A549 (cell line): ENCODE results near the gene PRSS22. TPM values are rescaled to one million over a fixed set of nuclear protein-coding genes. Genes with fewer than 3 reads are reported as not detected.

Source experiments
- ATAC-seq, 2 experiments: fragments of 200-7000 bp in 1 of 2; fragments of >200 bp in 1 of 2; cut with Nextera tagmentation in 1 of 2; cut with Tn5 transposase in 1 of 2; 3 replicates each; pipeline versions ENCODE4 v1.8.0 to v1.9.1; 2018 to 2020; ENCODE audit warnings: mild to moderate bottlenecking in 1 of 2, moderate library complexity in 1 of 2
- CTCF ChIA-PET: fragments of 300-600 bp; sonication (Branson Sonifier 250); formaldehyde crosslinking; extraction: SDS; loops from one replicate; lab custom pipeline; 2021; ENCODE audit warnings: antibody characterized with exemption, inconsistent platforms; lab: Yijun Ruan, JAX
- POLR2A ChIA-PET: fragments of 350-600 bp; formaldehyde crosslinking; extraction: SDS; loops from one replicate; lab custom pipeline; 2021; ENCODE audit warnings: antibody characterized with exemption, inconsistent platforms; lab: Yijun Ruan, JAX
- DNase-seq, 2 experiments: peaks; one replicate each; pipeline versions ENCODE4 v3.0.0 to v3.0.0-alpha.2; 2011 to 2016; ENCODE audit warnings: low read depth in 1 of 2, low spot score in 1 of 2
- FAIRE-seq: peaks from 2 replicates; lab custom pipeline; 2011; peaks lifted over from hg19 to GRCh38; lab: Jason Lieb, UNC
- H3K27ac ChIP-seq, 2 experiments: fragments of >200 bp; sonication (Bioruptor Twin); formaldehyde crosslinking; 3 replicates each; pipeline ENCODE4 v1.5.1; 2016 to 2017
- H3K4me1 ChIP-seq: fragments of >200 bp; sonication (Bioruptor Twin); formaldehyde crosslinking; 3 replicates; pipeline ENCODE4 v1.6.1; 2016
- H3K4me2 ChIP-seq: fragments of >200 bp; sonication (Bioruptor Twin); formaldehyde crosslinking; 3 replicates; pipeline ENCODE4 v1.6.1; 2016
- H3K4me3 ChIP-seq: fragments of >200 bp; sonication (Bioruptor Twin); formaldehyde crosslinking; 3 replicates; pipeline ENCODE4 v1.5.1; 2016
- H3K9me3 ChIP-seq: fragments of >200 bp; sonication (Bioruptor Twin); formaldehyde crosslinking; 3 replicates; pipeline ENCODE4 v1.6.1; 2016
- BHLHE40 ChIP-seq: IDR thresholded peaks from 2 replicates; pipeline ENCODE4 v1.6.1; 2012; ENCODE audit warnings: low read depth, low read length, inconsistent platforms
- CEBPB ChIP-seq, 2 experiments: fragments of >200 bp in 1 of 2; sonication (Bioruptor Twin) in 1 of 2; formaldehyde crosslinking in 1 of 2; IDR thresholded peaks; 2 replicates each; pipeline ENCODE4 v1.6.1; 2012 to 2016
- CHD4 ChIP-seq: fragments of 200-600 bp; sonication (generic); IDR thresholded peaks from 2 replicates; pipeline ENCODE4 v1.6.1; 2016; ENCODE audit warnings: antibody characterized with exemption, mild to moderate bottlenecking, borderline replicate concordance
- EHF ChIP-seq: fragments of 250-450 bp; sonication (Bioruptor Pico); IDR thresholded peaks from 2 replicates; pipeline ENCODE4 v1.5.0; 2020; ENCODE audit warnings: mild to moderate bottlenecking
- EP300 ChIP-seq, 2 experiments: fragments of >200 bp; sonication (Bioruptor Twin); formaldehyde crosslinking; IDR thresholded peaks; 2 replicates in 1 of 2; 3 replicates in 1 of 2; pipeline ENCODE4 v1.6.1; 2016 to 2017
- FOSL2 ChIP-seq, 2 experiments: fragments of 450-650 bp in 1 of 2; fragments of >200 bp in 1 of 2; sonication (Bioruptor Twin) in 1 of 2; formaldehyde crosslinking; IDR thresholded peaks; 2 replicates each; pipeline versions ENCODE4 v1.5.0 to v1.6.1; 2016 to 2020; ENCODE audit warnings: mild to moderate bottlenecking in 1 of 2, moderate library complexity in 1 of 2
- GATA3 ChIP-seq: IDR thresholded peaks from 2 replicates; pipeline ENCODE4 v1.6.1; 2012; ENCODE audit warnings: borderline replicate concordance
- HOXB5 ChIP-seq: fragments of 250-450 bp; sonication (Bioruptor Pico); IDR thresholded peaks from 2 replicates; pipeline ENCODE4 v1.5.0; 2020; ENCODE audit warnings: mild to moderate bottlenecking, moderate library complexity
- JUN ChIP-seq, 2 experiments: fragments of >200 bp; sonication (Bioruptor Twin); formaldehyde crosslinking; IDR thresholded peaks; 2 replicates in 1 of 2; 3 replicates in 1 of 2; pipeline ENCODE4 v1.6.1; 2016 to 2017
- JUNB ChIP-seq: fragments of >200 bp; sonication (Bioruptor Twin); formaldehyde crosslinking; IDR thresholded peaks from 2 replicates; pipeline ENCODE4 v1.6.1; 2016
- KDM5A ChIP-seq: fragments of 200-600 bp; sonication (generic); IDR thresholded peaks from 2 replicates; pipeline ENCODE4 v1.6.1; 2016; ENCODE audit warnings: antibody characterized with exemption, mild to moderate bottlenecking
- MAFK ChIP-seq: fragments of 450-650 bp; IDR thresholded peaks from 2 replicates; pipeline ENCODE4 v1.6.1; 2014; ENCODE audit not compliant: partially characterized antibody
- MAX ChIP-seq: IDR thresholded peaks from 2 replicates; pipeline ENCODE4 v1.6.1; 2012
- MYC ChIP-seq: IDR thresholded peaks from 2 replicates; pipeline ENCODE4 v1.6.1; 2012; ENCODE audit warnings: mild to moderate bottlenecking, inconsistent platforms, low read length, improper control_type of control experiment, borderline replicate concordance
- NR3C1 ChIP-seq: fragments of >200 bp; sonication (Bioruptor Twin); formaldehyde crosslinking; IDR thresholded peaks from 3 replicates; pipeline ENCODE4 v1.6.1; 2017
- PHF8 ChIP-seq: fragments of 200-600 bp; sonication (generic); IDR thresholded peaks from 2 replicates; pipeline ENCODE4 v1.6.1; 2016; ENCODE audit warnings: low read depth, mild to moderate bottlenecking, antibody characterized with exemption, moderate library complexity, borderline replicate concordance
- RAD21 ChIP-seq, 2 experiments: fragments of >200 bp in 1 of 2; sonication (Bioruptor Twin) in 1 of 2; formaldehyde crosslinking in 1 of 2; IDR thresholded peaks in 1 of 2; conservative IDR thresholded peaks in 1 of 2; 2 replicates in 1 of 2; 3 replicates in 1 of 2; pipeline ENCODE4 v1.6.1; 2012 to 2018; ENCODE audit warnings: inconsistent platforms in 1 of 2
- RARB ChIP-seq: fragments of 250-450 bp; sonication (Bioruptor Pico); IDR thresholded peaks from 2 replicates; pipeline ENCODE4 v1.8.0; 2021; ENCODE audit warnings: mild to moderate bottlenecking, moderate library complexity
- RFX5 ChIP-seq: fragments of 450-650 bp; IDR thresholded peaks from 2 replicates; pipeline ENCODE4 v1.7.1; 2014; ENCODE audit warnings: antibody characterized with exemption, mild to moderate bottlenecking, moderate library complexity
- SMC3 ChIP-seq: fragments of >200 bp; sonication (Bioruptor Twin); formaldehyde crosslinking; IDR thresholded peaks from 3 replicates; pipeline ENCODE4 v1.6.1; 2018; ENCODE audit warnings: inconsistent platforms
- TFCP2L1 ChIP-seq: fragments of 250-450 bp; sonication (Bioruptor Pico); IDR thresholded peaks from 2 replicates; pipeline ENCODE4 v1.5.0; 2021; ENCODE audit warnings: mild to moderate bottlenecking
- TP53 ChIP-seq: fragments of 250-450 bp; sonication (Bioruptor Pico); IDR thresholded peaks from 2 replicates; pipeline ENCODE4 v1.5.0; 2021; ENCODE audit warnings: mild to moderate bottlenecking, moderate library complexity
- USF2 ChIP-seq: fragments of 450-650 bp; IDR thresholded peaks from 2 replicates; pipeline ENCODE4 v1.6.1; 2014; ENCODE audit warnings: antibody characterized with exemption
- WGBS: methylation state at CpG from one replicate; pipeline ENCODE4 v1.1.6; 2017; ENCODE audit errors: missing lambda C conversion rate; 5-methylcytosine and 5-hydroxymethylcytosine counted together
- polyA plus RNA-seq, 4 experiments: library from polyadenylated mRNA; depleted of rRNA in 3 of 4; stranded (reverse); fragments of >200 nt; fragmentation: RNase III in 1 of 4; extraction: RNeasy Plus Mini Kit Qiagen cat#74134 plus additional on column Dnase treatment in 1 of 4; gene quantifications; 2 replicates in 3 of 4; 3 replicates in 1 of 4; pipeline ENCODE4 v1.2.3, GENCODE V29; 2011 to 2017
- TF ChIP-seq, protein P1 (sequence below): IDR thresholded peaks from 2 replicates; pipeline ENCODE4 v1.6.1; 2012; ENCODE audit warnings: low read depth, borderline replicate concordance
- TF ChIP-seq, protein P2 (sequence below): fragments of 150-350 bp; IDR thresholded peaks from 2 replicates; pipeline ENCODE4 v1.6.1; 2014; ENCODE audit warnings: low read depth, mild to moderate bottlenecking, low read length

Gene PRSS22
- polyA plus RNA-seq, 2 of the 4 experiments (the other 2 are of a cell fraction) = 0.10 TPM; not detected in 1

- TF ChIP-seq RFX5 (no peak), NR3C1 (no peak), FOSL2 (IDR thresholded peaks at IDR 0.05) (no peak), FOSL2 (CRISPR knock-in tag; IDR thresholded peaks at IDR 0.05) (no peak), SMC3 (peak; percentile 97), PHF8 (no peak)
These were observed 19.0 kb downstream of the PRSS22 start (continued) for GRCh38 chr16:2838928-2839327.

- Histone ChIP-seq H3K27ac (peak overlapping the region; percentile 79 to 90), H3K4me3 (no peak overlapping the region), H3K4me1 (peaks cover 41% of the 10 kb centered on the region), H3K4me2 (peak overlapping the region; percentile 60), H3K9me3 (no peaks in the 10 kb centered on the region)
- TF ChIP-seq EHF (CRISPR knock-in tag) = no peak
- TF ChIP-seq JUN (IDR thresholded peaks at IDR 0.05) = no peak
- WGBS = 84% methylated on average over 13 of the region's 13 CpGs
- no peak for FAIRE-seq
- ATAC-seq = no peak
- no peak for DNase-seq
- CTCF ChIA-PET = interaction anchor here (1.0 to 1.6 kb wide), 2 partner anchors 31 to 82 kb away, joined by 3 to 10 read pairs; no protein-coding TSS in a partner anchor
- POLR2A ChIA-PET = interaction anchor here (0.8 kb wide), 1 partner anchor 31 kb away, joined by 4 read pairs; no protein-coding TSS in a partner anchor
These were observed 21.1 kb downstream of the PRSS22 start for GRCh38 chr16:2836646-2837508.

GRCh38 chr16:2835638-2836493 is 22.1 kb downstream of the PRSS22 start:
- Histone ChIP-seq H3K4me1 (peaks cover 41% of the 10 kb centered on the region), H3K27ac (peak overlapping the region; percentile 79 to 90), H3K4me2 (peak overlapping the region; percentile 60), H3K4me3 (no peak overlapping the region), H3K9me3 (no peaks in the 10 kb centered on the region)
- ChIA-PET POLR2A (interaction anchor here (0.8 kb wide), 1 partner anchor 32 kb away, joined by 4 read pairs; no protein-coding TSS in a partner anchor), CTCF (interaction anchor here (1.0 to 1.6 kb wide), 2 partner anchors 32 to 83 kb away, joined by 3 to 10 read pairs; no protein-coding TSS in a partner anchor)
- FAIRE-seq (peak; percentile 99), DNase-seq (peak; percentile 90 to 93), ATAC-seq (peak; percentile 74 to 82)
- WGBS = 20% methylated on average over 20 of the region's 22 CpGs
- TF ChIP-seq CHD4 = no peak
- TF ChIP-seq RFX5 = no peak
- TF ChIP-seq JUNB = peak; percentile 89
- TF ChIP-seq CEBPB (IDR thresholded peaks at IDR 0.05) = peak; percentile 24 to 52; a peak in 1 of 4 replicates
- TF ChIP-seq TFCP2L1 = no peak
- TF ChIP-seq RARB (CRISPR knock-in tag) = 0 out of 2 replicates have a peak, but pooled peaks have one; percentile 53
- TF ChIP-seq TP53 (CRISPR knock-in tag) = no peak
- no peak for TF ChIP-seq RAD21 (conservative IDR thresholded peaks at IDR 0.05 in 1 of 2, IDR thresholded peaks at IDR 0.05 in 1 of 2)
- TF ChIP-seq MAX = peak; percentile 86
- 0 out of 2 replicates have a peak, but pooled peaks have one; percentile 17 for TF ChIP-seq HOXB5 (CRISPR knock-in tag)
- TF ChIP-seq FOSL2 (IDR thresholded peaks at IDR 0.05) = peak; percentile 71
- TF ChIP-seq FOSL2 (CRISPR knock-in tag; IDR thresholded peaks at IDR 0.05) = peak; percentile 93
- TF ChIP-seq KDM5A = no peak
- TF ChIP-seq EP300 (IDR thresholded peaks at IDR 0.05) = peak; percentile 76 to 85; a peak in 3 of 5 replicates
- peak; percentile 62; the same call in 1 of the 2 replicates for TF ChIP-seq GATA3
- TF ChIP-seq MAFK = no peak
- TF ChIP-seq BHLHE40 = 0 out of 2 replicates have a peak, but pooled peaks have one; percentile 17
- peak; percentile 12; the same call in 1 of the 2 replicates for TF ChIP-seq USF2
- TF ChIP-seq SMC3 = 0 out of 3 replicates have a peak, but pooled peaks have one; percentile 11
- peak; percentile 74 to 83; a peak in 4 of 5 replicates for TF ChIP-seq JUN (IDR thresholded peaks at IDR 0.05)
- TF ChIP-seq, protein P1, sequence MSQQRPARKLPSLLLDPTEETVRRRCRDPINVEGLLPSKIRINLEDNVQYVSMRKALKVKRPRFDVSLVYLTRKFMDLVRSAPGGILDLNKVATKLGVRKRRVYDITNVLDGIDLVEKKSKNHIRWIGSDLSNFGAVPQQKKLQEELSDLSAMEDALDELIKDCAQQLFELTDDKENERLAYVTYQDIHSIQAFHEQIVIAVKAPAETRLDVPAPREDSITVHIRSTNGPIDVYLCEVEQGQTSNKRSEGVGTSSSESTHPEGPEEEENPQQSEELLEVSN = 0 out of 2 replicates have a peak, but pooled peaks have one; percentile 55
- peak; percentile 46; the same call in 1 of the 2 replicates for TF ChIP-seq MYC
- TF ChIP-seq, protein P2, sequence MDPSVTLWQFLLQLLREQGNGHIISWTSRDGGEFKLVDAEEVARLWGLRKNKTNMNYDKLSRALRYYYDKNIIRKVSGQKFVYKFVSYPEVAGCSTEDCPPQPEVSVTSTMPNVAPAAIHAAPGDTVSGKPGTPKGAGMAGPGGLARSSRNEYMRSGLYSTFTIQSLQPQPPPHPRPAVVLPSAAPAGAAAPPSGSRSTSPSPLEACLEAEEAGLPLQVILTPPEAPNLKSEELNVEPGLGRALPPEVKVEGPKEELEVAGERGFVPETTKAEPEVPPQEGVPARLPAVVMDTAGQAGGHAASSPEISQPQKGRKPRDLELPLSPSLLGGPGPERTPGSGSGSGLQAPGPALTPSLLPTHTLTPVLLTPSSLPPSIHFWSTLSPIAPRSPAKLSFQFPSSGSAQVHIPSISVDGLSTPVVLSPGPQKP = no peak
